HG03460 (cell line): Measurements from ENCODE around the gene PRX.
"Not testable (repeated sequence)": the region's sequence is repeated elsewhere in the genome, so short reads cannot be mapped to it uniquely, and the experiment has no call there.

Source experiments
- ATAC-seq: cut with Tn5 transposase; IDR thresholded peaks from one replicate; pipeline ENCODE4 v1.9.1; 2021; ENCODE audit not compliant: unreplicated experiment

PRX gene

GRCh38 chr19:40413291-40413845, at the start of gene PRX:
Gene PRX (minus strand): TSS chr19:40413378. CDS start chr19:40407932, 5,446 bp downstream.
- no peak for ATAC-seq

- no peak for ATAC-seq
Observed at GRCh38 chr19:40461669-40462221, 48.6 kb upstream of the PRX start.

GRCh38 chr19:40460185-40460584, 47.0 kb upstream of the PRX start:
- ATAC-seq: no peak

- ATAC-seq: no peak
Observed at GRCh38 chr19:40458597-40458974, 45.4 kb upstream of the PRX start.

- ATAC-seq: no peak
Observed at GRCh38 chr19:40457953-40458596, 44.9 kb upstream of the PRX start.

- ATAC-seq: no peak
Observed at GRCh38 chr19:40457048-40457447, 43.9 kb upstream of the PRX start.

- ATAC-seq: not testable (repeated sequence)
Observed at GRCh38 chr19:40453943-40454342, 40.8 kb upstream of the PRX start.

GRCh38 chr19:40453151-40453735, 40.1 kb upstream of the PRX start:
- no peak for ATAC-seq

GRCh38 chr19:40452016-40452415, 38.8 kb upstream of the PRX start:
- ATAC-seq: no peak

- no peak for ATAC-seq
Observed at GRCh38 chr19:40450664-40451063, 37.5 kb upstream of the PRX start.

- no peak for ATAC-seq
Observed at GRCh38 chr19:40449506-40449905, 36.3 kb upstream of the PRX start.

GRCh38 chr19:40446263-40446784, 33.1 kb upstream of the PRX start:
- ATAC-seq: no peak

GRCh38 chr19:40445780-40446262, 32.6 kb upstream of the PRX start:
- no peak for ATAC-seq

GRCh38 chr19:40444825-40445312, 31.7 kb upstream of the PRX start:
- ATAC-seq: no peak

- peak; percentile 61 for ATAC-seq
Observed at GRCh38 chr19:40444000-40444824, 31.0 kb upstream of the PRX start, which contains the start of gene SERTAD3. Gene SERTAD3 (minus strand): TSS chr19:40444335. CDS start chr19:40442080, 2,255 bp downstream.

GRCh38 chr19:40443131-40443999, 30.2 kb upstream of the PRX start:
- ATAC-seq: peak; percentile 64

GRCh38 chr19:40442328-40443130, 29.4 kb upstream of the PRX start:
- ATAC-seq: no peak

GRCh38 chr19:40441719-40442253, 28.6 kb upstream of the PRX start:
- ATAC-seq: no peak

- no peak for ATAC-seq
Observed at GRCh38 chr19:40438284-40438683, 25.1 kb upstream of the PRX start.
